Hepatocyte (in vitro differentiated cells): ENCODE data around the gene ABCC3.

Source experiments
- CTCF ChIP-seq: fragments of 200-600 bp; sonication (generic); IDR thresholded peaks from 2 replicates; pipeline ENCODE4 v1.5.1; 2016; ENCODE audit warnings: antibody characterized with exemption, mild to moderate bottlenecking; ENCODE audit not compliant: poor library complexity
- EZH2 ChIP-seq: fragments of 200-600 bp; sonication (generic); IDR thresholded peaks from 2 replicates; pipeline ENCODE4 v1.6.1; 2016; ENCODE audit warnings: antibody characterized with exemption, mild to moderate bottlenecking, borderline replicate concordance

- no peak for TF ChIP-seq EZH2
- no peak for TF ChIP-seq CTCF
These were observed 64.7 kb downstream of the ABCC3 start for GRCh38 chr17:50699410-50699809.
